DOHH2 (cell line): Measurements from ENCODE around the gene SLCO4C1.

Experiments used
- CTCF ChIP-seq: fragments of 200-600 bp; sonication (generic); IDR thresholded peaks from one replicate; pipeline ENCODE4 v1.5.1; 2014; ENCODE audit warnings: antibody characterized with exemption, mild to moderate bottlenecking, low read depth, low read length; ENCODE audit not compliant: poor library complexity, severe bottlenecking
- EZH2phosphoT487 ChIP-seq: fragments of 200-600 bp; sonication (generic); IDR thresholded peaks from 2 replicates; pipeline ENCODE4 v1.6.1; 2017; ENCODE audit warnings: borderline replicate concordance, mild to moderate bottlenecking, antibody characterized with exemption, low read length, moderate library complexity, mixed read lengths

- TF ChIP-seq CTCF, result no peak
- TF ChIP-seq EZH2phosphoT487, result no peak
These were observed 10.0 kb upstream of the SLCO4C1 start for GRCh38 chr5:102306121-102306520.
